K562 (cell line): ENCODE measurements around the gene FCRL6. TPM values are rescaled to one million over a fixed set of nuclear protein-coding genes. Genes with fewer than 3 reads are reported as not detected.

ENCODE experiments used
- CHCHD3 ChIP-seq: fragments of 250-450 bp; sonication (Bioruptor Pico); IDR thresholded peaks from 2 replicates; pipeline ENCODE4 v2.1.2; 2022; ENCODE audit warnings: mild to moderate bottlenecking
- CTCF ChIP-seq, 3 experiments: IDR thresholded peaks in 2 of 3; conservative IDR thresholded peaks in 1 of 3; 2 replicates each; pipeline ENCODE4 v1.5.1; 2011 to 2012; ENCODE audit warnings: low read length in 3 of 3, mild to moderate bottlenecking in 3 of 3, control low read depth in 2 of 3, improper control_type of control experiment in 1 of 3, inconsistent platforms in 1 of 3, low read depth in 1 of 3, mixed read lengths in 1 of 3, moderate library complexity in 1 of 3; ENCODE audit not compliant: insufficient read depth in 2 of 3
- ELF1 ChIP-seq: fragments of 200-800 bp; sonication (Bioruptor generic); IDR thresholded peaks from 2 replicates; pipeline ENCODE4 v1.6.1; 2016; ENCODE audit warnings: missing genetic modification characterization, missing compliant biosample characterization
- FIP1L1 ChIP-seq: fragments of 200-400 bp; formaldehyde crosslinking; IDR thresholded peaks from 2 replicates; pipeline ENCODE4 v1.6.1; 2018; ENCODE audit warnings: mild to moderate bottlenecking, low read depth, low read length; ENCODE audit not compliant: poor library complexity, severe bottlenecking
- ILF3 ChIP-seq: fragments of 450-650 bp; IDR thresholded peaks from 2 replicates; pipeline ENCODE4 v1.6.1; 2018; ENCODE audit warnings: antibody characterized with exemption, mild to moderate bottlenecking, moderate library complexity, borderline replicate concordance
- NFRKB ChIP-seq: fragments of 450-650 bp; IDR thresholded peaks from 2 replicates; pipeline ENCODE4 v1.6.1; 2016; ENCODE audit warnings: low read depth
- NFXL1 ChIP-seq: fragments of 450-650 bp; formaldehyde crosslinking; IDR thresholded peaks from 2 replicates; pipeline ENCODE4 v1.4.0; 2021; ENCODE audit warnings: mild to moderate bottlenecking
- NUFIP1 ChIP-seq: fragments of 450-650 bp; IDR thresholded peaks from 2 replicates; pipeline ENCODE4 v1.6.1; 2018; ENCODE audit not compliant: partially characterized antibody
- REST ChIP-seq, 2 experiments: fragments of 450-650 bp; formaldehyde crosslinking in 1 of 2; IDR thresholded peaks; 2 replicates each; pipeline versions ENCODE4 v1.4.0 to v1.6.1; 2014 to 2020; ENCODE audit warnings: mild to moderate bottlenecking in 2 of 2, borderline replicate concordance in 1 of 2, low read depth in 1 of 2
- SMARCB1 ChIP-seq: IDR thresholded peaks from 2 replicates; pipeline ENCODE4 v1.6.1; 2011; ENCODE audit warnings: improper control_type of control experiment, low read depth; ENCODE audit not compliant: insufficient read length
- THAP12 ChIP-seq: fragments of 250-450 bp; sonication (Bioruptor Pico); IDR thresholded peaks from 2 replicates; pipeline ENCODE4 v1.9.0; 2021; ENCODE audit warnings: mild to moderate bottlenecking, inconsistent platforms
- ZFP1 ChIP-seq: fragments of 450-650 bp; formaldehyde crosslinking; IDR thresholded peaks from 2 replicates; pipeline ENCODE4 v1.4.0; 2020; ENCODE audit warnings: mild to moderate bottlenecking, mixed read lengths
- ZNF445 ChIP-seq: fragments of 250-450 bp; sonication (Bioruptor Pico); IDR thresholded peaks from 2 replicates; pipeline ENCODE4 v1.4.0; 2020; ENCODE audit warnings: low read depth, mild to moderate bottlenecking, moderate library complexity
- polyA plus RNA-seq, 8 experiments: library from polyadenylated mRNA; depleted of rRNA in 4 of 8; stranded (reverse) in 5 of 8; unstranded in 3 of 8; fragments of >200 nt; fragmentation: Nextera tagmentation in 2 of 8; fragmentation: Illumina TruSeq in 1 of 8; extraction: Ambion mirVana in 2 of 8; extraction: Trizol in 1 of 8; gene quantifications; 2 replicates each; pipeline versions ENCODE4 v1.2.1 to v1.2.3, GENCODE V29; 2011 to 2014; ENCODE audit warnings: inconsistent platforms in 1 of 8, missing spikeins in 1 of 8
- total RNA-seq, 7 experiments: library from RNA; depleted of rRNA in 6 of 7; stranded (reverse); fragments of >200 nt in 6 of 7; fragmentation: Illumina TruSeq in 2 of 7; extraction: Trizol in 2 of 7; gene quantifications; 2 replicates each; pipeline versions ENCODE4 v1.2.1 to v1.2.3, GENCODE V29; 2011 to 2021; ENCODE audit warnings: low replicate concordance in 1 of 7
- TF ChIP-seq, protein P1 (sequence below): fragments of 450-650 bp; IDR thresholded peaks from 2 replicates; pipeline ENCODE4 v1.6.1; 2017; ENCODE audit warnings: antibody characterized with exemption

The FCRL6 gene
- total and polyA plus RNA-seq, 9 of the 15 experiments (the other 6 are each of a cell fraction or from before 2014, with no cell fraction given): not detected

DNA sequence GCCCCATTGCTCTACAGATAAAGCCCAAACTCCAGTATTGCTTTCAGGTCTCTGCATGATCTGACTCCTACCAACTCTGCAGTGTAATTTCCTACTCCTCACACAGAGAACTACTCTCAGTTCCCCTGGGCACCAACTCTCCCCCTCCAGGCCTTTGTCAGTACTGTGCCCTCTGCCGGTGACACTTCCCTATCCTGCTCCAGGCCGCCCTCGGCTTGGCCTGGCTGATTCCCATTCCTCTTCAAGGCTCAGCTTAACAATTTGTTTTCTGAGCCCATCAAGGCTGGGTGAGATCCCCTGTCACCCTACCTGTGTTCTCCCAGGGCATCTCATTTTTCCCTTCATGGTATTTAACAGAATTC lies 27.1 kb downstream of the FCRL6 start (continued):
- TF ChIP-seq REST (IDR thresholded peaks at IDR 0.05; ENCODE audit: borderline replicate concordance) (peak; percentile 15; the same call in 1 of the 2 replicates), REST (CRISPR knock-in tag; IDR thresholded peaks at IDR 0.05; ENCODE audit: low read depth) (no peak), SMARCB1 (no peak), NFXL1 (no peak), NFRKB (no peak), NUFIP1 (no peak), ELF1 (tag) (no peak), CHCHD3 (CRISPR knock-in tag) (no peak), FIP1L1 (no peak), ZNF445 (no peak), CTCF (IDR thresholded peaks at IDR 0.05 in 2 of 3, conservative IDR thresholded peaks at IDR 0.05 in 1 of 3; ENCODE audit: insufficient read depth in 2 of 3, low read depth in 1 of 3, low read length in 3 of 3) (peak; percentile 61 to 65 (median 62)), ZFP1 (CRISPR knock-in tag) (no peak), THAP12 (CRISPR knock-in tag) (no peak), ILF3 (no peak)
- TF ChIP-seq, protein P1, sequence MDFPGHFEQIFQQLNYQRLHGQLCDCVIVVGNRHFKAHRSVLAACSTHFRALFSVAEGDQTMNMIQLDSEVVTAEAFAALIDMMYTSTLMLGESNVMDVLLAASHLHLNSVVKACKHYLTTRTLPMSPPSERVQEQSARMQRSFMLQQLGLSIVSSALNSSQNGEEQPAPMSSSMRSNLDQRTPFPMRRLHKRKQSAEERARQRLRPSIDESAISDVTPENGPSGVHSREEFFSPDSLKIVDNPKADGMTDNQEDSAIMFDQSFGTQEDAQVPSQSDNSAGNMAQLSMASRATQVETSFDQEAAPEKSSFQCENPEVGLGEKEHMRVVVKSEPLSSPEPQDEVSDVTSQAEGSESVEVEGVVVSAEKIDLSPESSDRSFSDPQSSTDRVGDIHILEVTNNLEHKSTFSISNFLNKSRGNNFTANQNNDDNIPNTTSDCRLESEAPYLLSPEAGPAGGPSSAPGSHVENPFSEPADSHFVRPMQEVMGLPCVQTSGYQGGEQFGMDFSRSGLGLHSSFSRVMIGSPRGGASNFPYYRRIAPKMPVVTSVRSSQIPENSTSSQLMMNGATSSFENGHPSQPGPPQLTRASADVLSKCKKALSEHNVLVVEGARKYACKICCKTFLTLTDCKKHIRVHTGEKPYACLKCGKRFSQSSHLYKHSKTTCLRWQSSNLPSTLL: no peak
